ENCODE results near the gene CAMTA1. TPM values are rescaled to one million over a fixed set of nuclear protein-coding genes. Genes with fewer than 3 reads are reported as not detected.

Gene CAMTA1
- total RNA-seq, 6 donors from 2014 or later = 38.8 to 74.0 (median 46.1) TPM

- H3K27ac ChIP-seq = no peak overlapping the region
- no peak for ATAC-seq (ENCODE audit: low FRiP score in 2 of 2)
- DNase-seq = no peak
- WGBS, 2 donors = 69 to 81% methylated on average over 10 to 11 of the region's 11 CpGs
- no peaks in the 10 kb centered on the region for H3K36me3 ChIP-seq
- TF ChIP-seq POLR2A (IDR thresholded peaks at IDR 0.05) = no peak
- no peak for TF ChIP-seq EP300 (IDR thresholded peaks at IDR 0.05)
- TF ChIP-seq CTCF (IDR thresholded peaks at IDR 0.05) = no peak
- TF ChIP-seq POLR2AphosphoS5 (IDR thresholded peaks at IDR 0.05) = no peak
- H3K4me3 ChIP-seq = no peak overlapping the region
- H3K4me1 ChIP-seq = no peaks in the 10 kb centered on the region
- no peaks in the 10 kb centered on the region for H3K27me3 ChIP-seq
- H3K9me3 ChIP-seq = no peaks in the 10 kb centered on the region
Observed at GRCh38 chr1:6953907-6954364, 168.7 kb downstream of the CAMTA1 start.

- no peak for ATAC-seq (ENCODE audit: low FRiP score in 2 of 2)
- Histone ChIP-seq H3K4me3 (no peak overlapping the region), H3K27me3 (no peaks in the 10 kb centered on the region), H3K36me3 (no peaks in the 10 kb centered on the region), H3K27ac (no peak overlapping the region), H3K9me3 (no peaks in the 10 kb centered on the region), H3K4me1 (no peaks in the 10 kb centered on the region)
- DNase-seq = no peak
- 60 to 69% methylated on average over 15 of the region's 15 CpGs for WGBS, 2 donors
- TF ChIP-seq CTCF (IDR thresholded peaks at IDR 0.05) = no peak
- TF ChIP-seq POLR2AphosphoS5 (IDR thresholded peaks at IDR 0.05) = no peak
- no peak for TF ChIP-seq EP300 (IDR thresholded peaks at IDR 0.05)
Observed at GRCh38 chr1:6954591-6954990, 169.3 kb downstream of the CAMTA1 start.

GRCh38 chr1:6955357-6956094 lies 170.3 kb downstream of the CAMTA1 start:
- no peak overlapping the region for H3K27ac ChIP-seq
- H3K4me1 ChIP-seq = peaks cover 0 to 4% (median 2%) of the 10 kb centered on the region in 4 donors
- no peak for TF ChIP-seq EP300 (IDR thresholded peaks at IDR 0.05)
- no peak for TF ChIP-seq POLR2A (IDR thresholded peaks at IDR 0.05)
- no peak for TF ChIP-seq POLR2AphosphoS5 (IDR thresholded peaks at IDR 0.05)
- no peak for TF ChIP-seq CTCF (IDR thresholded peaks at IDR 0.05)
- no peaks in the 10 kb centered on the region for H3K9me3 ChIP-seq
- 76 to 86% methylated on average over 8 to 16 of the region's 16 CpGs for WGBS, 2 donors
- ATAC-seq (ENCODE audit: low FRiP score in 2 of 2) = no peak
- no peak overlapping the region for H3K4me3 ChIP-seq
- no peaks in the 10 kb centered on the region for H3K36me3 ChIP-seq
- H3K27me3 ChIP-seq = no peaks in the 10 kb centered on the region
- DNase-seq = no peak

GRCh38 chr1:6956488-6957159 lies 171.4 kb downstream of the CAMTA1 start:
- WGBS, 2 donors = 83 to 84% methylated on average over 9 to 11 of the region's 11 CpGs
- TF ChIP-seq POLR2AphosphoS5 (IDR thresholded peaks at IDR 0.05) = no peak
- no peak for TF ChIP-seq EP300 (IDR thresholded peaks at IDR 0.05)
- TF ChIP-seq POLR2A (IDR thresholded peaks at IDR 0.05) = no peak
- TF ChIP-seq CTCF (IDR thresholded peaks at IDR 0.05) = no peak
- Histone ChIP-seq H3K27me3 (peaks cover 0 to under 1% (median 0%) of the 10 kb centered on the region in 4 donors), H3K4me1 (peaks cover 0 to 11% (median 2%) of the 10 kb centered on the region in 4 donors), H3K4me3 (no peak overlapping the region), H3K36me3 (no peaks in the 10 kb centered on the region), H3K9me3 (no peaks in the 10 kb centered on the region), H3K27ac (no peak overlapping the region)
- no peak for ATAC-seq (ENCODE audit: low FRiP score in 2 of 2)
- DNase-seq = no peak

Data from upper lobe of left lung (tissue), 6 donors.